Progenitor cell of endocrine pancreas (in vitro differentiated cells): ENCODE measurements around the gene GRIK1. TPM values are rescaled to one million over a fixed set of nuclear protein-coding genes. Genes with fewer than 3 reads are reported as not detected.

Source experiments
- DNase-seq: peaks from one replicate; pipeline ENCODE4 v3.0.0; 2021; ENCODE audit warnings: low spot score; ENCODE audit not compliant: unreplicated experiment
- H3K27ac Mint-ChIP-seq: 2 replicates; pipeline ENCODE4 v1.8.0; 2021; ENCODE audit warnings: mild to moderate bottlenecking, moderate library complexity, mixed read lengths
- H3K27me3 Mint-ChIP-seq: 2 replicates; pipeline ENCODE4 v1.8.0; 2021; ENCODE audit warnings: mixed read lengths
- H3K36me3 Mint-ChIP-seq: 2 replicates; pipeline ENCODE4 v1.8.0; 2022; ENCODE audit warnings: mixed read lengths; ENCODE audit not compliant: insufficient read depth
- H3K4me1 Mint-ChIP-seq: 2 replicates; pipeline ENCODE4 v1.8.0; 2021; ENCODE audit warnings: low read depth, mixed read lengths
- H3K4me3 Mint-ChIP-seq: 2 replicates; pipeline ENCODE4 v1.8.0; 2021; ENCODE audit warnings: low read depth, mild to moderate bottlenecking, moderate library complexity, mixed read lengths
- H3K9me3 Mint-ChIP-seq: 2 replicates; pipeline ENCODE4 v1.8.0; 2021; ENCODE audit warnings: low read depth, mixed read lengths
- total RNA-seq: library from RNA; stranded (reverse); gene quantifications from 2 replicates; pipeline ENCODE4 v1.2.1, GENCODE V29; 2021
- TF ChIP-seq, protein P1 (sequence below): fragments of 200-600 bp; sonication (generic); IDR thresholded peaks from one replicate; pipeline ENCODE4 v1.5.0; 2021; ENCODE audit warnings: antibody characterized with exemption, mild to moderate bottlenecking; ENCODE audit not compliant: unreplicated experiment

The GRIK1 gene
- total RNA-seq, 1 donor from 2014 or later, result 0.26 TPM

DNA sequence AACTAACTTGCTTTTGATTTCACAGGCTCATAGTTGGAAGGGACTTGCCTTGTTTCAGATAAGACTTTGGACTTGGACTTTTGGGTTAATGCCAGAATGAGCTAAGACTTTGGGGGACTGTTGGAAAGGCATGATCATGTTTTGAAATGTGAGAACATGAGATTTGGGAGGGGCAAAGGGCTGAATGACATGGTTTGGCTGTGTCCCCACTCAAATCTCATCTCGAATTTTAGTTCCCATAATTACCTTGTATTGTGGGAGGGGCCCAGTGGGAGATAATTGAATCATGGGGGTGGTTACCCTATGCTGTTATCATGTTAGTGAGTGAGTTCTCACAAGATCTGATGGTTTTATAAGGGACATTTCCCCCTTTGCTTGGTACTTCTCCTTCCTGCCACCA is 222.1 kb downstream of the GRIK1 start:
- Mint-ChIP-seq H3K27me3 (peaks cover 6% of the 10 kb centered on the region), H3K4me3 (no peak overlapping the region), H3K36me3 (no peaks in the 10 kb centered on the region), H3K9me3 (peaks cover 7% of the 10 kb centered on the region), H3K4me1 (peaks cover 8% of the 10 kb centered on the region), H3K27ac (no peak overlapping the region)
- TF ChIP-seq, protein P1, sequence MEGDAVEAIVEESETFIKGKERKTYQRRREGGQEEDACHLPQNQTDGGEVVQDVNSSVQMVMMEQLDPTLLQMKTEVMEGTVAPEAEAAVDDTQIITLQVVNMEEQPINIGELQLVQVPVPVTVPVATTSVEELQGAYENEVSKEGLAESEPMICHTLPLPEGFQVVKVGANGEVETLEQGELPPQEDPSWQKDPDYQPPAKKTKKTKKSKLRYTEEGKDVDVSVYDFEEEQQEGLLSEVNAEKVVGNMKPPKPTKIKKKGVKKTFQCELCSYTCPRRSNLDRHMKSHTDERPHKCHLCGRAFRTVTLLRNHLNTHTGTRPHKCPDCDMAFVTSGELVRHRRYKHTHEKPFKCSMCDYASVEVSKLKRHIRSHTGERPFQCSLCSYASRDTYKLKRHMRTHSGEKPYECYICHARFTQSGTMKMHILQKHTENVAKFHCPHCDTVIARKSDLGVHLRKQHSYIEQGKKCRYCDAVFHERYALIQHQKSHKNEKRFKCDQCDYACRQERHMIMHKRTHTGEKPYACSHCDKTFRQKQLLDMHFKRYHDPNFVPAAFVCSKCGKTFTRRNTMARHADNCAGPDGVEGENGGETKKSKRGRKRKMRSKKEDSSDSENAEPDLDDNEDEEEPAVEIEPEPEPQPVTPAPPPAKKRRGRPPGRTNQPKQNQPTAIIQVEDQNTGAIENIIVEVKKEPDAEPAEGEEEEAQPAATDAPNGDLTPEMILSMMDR, result no peak
- no peak for DNase-seq

DNA sequence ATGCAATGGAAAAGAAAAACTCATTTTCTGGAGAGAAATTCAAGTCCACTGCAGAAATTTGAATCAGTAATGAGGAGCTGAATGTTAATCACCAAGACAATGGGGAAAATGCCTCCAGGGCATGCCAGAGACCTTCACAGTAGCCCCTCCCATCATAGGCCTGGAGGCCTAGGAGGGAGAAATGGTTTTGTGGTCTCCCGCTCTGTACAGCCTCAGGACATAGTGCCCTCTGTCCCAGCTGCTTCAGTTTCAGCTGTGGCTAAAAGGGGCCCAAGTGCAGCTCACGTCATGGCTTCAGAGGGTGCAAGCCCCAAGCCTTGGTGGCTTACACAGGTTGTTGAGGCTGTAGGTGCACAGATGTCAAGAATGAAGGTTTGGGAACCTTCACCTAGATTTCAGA is 223.0 kb downstream of the GRIK1 start:
- no peaks in the 10 kb centered on the region for H3K36me3 Mint-ChIP-seq
- peaks cover 7% of the 10 kb centered on the region for H3K9me3 Mint-ChIP-seq
- H3K4me3 Mint-ChIP-seq, result no peak overlapping the region
- TF ChIP-seq, protein P1, result no peak
- no peak for DNase-seq
- peaks cover 8% of the 10 kb centered on the region for H3K4me1 Mint-ChIP-seq
- H3K27ac Mint-ChIP-seq, result no peak overlapping the region
- peaks cover 6% of the 10 kb centered on the region for H3K27me3 Mint-ChIP-seq

DNA sequence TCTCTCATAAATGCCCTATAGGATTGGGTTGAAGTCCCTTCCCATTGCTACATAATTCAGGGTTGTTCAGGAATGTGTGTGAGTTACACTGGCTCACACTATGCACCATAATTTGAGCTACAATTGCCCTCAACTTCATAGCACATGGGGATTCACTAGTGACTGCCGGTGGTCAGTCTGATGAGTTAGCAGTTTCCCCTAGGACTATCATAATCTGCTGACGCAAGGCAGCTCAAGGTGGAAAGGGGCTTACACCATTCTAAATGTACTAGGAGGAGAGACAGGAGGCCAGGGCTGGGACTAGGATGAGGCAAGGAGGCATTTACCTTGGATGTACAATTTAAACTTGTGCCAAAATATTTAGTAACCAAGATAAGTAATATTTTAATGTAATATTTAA is 224.7 kb downstream of the GRIK1 start:
- Mint-ChIP-seq H3K9me3 (peaks cover 7% of the 10 kb centered on the region), H3K36me3 (no peaks in the 10 kb centered on the region), H3K27me3 (no peaks in the 10 kb centered on the region), H3K27ac (no peak overlapping the region), H3K4me1 (peaks cover 3% of the 10 kb centered on the region), H3K4me3 (no peak overlapping the region)
- TF ChIP-seq, protein P1, result no peak
- no peak for DNase-seq

DNA sequence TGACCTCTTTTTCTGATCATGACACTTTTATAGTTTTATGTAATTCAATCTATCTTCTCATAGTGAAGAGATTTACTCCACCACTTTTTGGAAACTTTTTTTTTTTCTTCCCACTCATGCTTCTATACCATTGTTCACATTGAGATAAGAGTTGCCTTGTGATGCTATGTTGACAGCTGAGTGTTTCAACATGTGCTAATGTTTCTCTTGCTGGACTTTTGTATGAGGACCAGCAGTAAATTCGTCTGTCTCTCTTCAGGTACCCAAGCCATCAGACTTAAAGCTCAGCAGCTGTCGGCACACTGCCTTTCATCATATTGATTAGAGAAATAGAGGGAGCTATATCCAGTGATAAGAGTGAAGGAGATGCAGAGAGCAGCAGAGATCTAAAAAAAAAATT is 227.0 kb downstream of the GRIK1 start:
- no peaks in the 10 kb centered on the region for H3K27me3 Mint-ChIP-seq
- no peak overlapping the region for H3K4me3 Mint-ChIP-seq
- TF ChIP-seq, protein P1, result no peak
- DNase-seq, result no peak
- H3K27ac Mint-ChIP-seq, result no peak overlapping the region
- no peaks in the 10 kb centered on the region for H3K36me3 Mint-ChIP-seq
- H3K9me3 Mint-ChIP-seq, result peaks cover 7% of the 10 kb centered on the region
- H3K4me1 Mint-ChIP-seq, result peaks cover 3% of the 10 kb centered on the region

DNA sequence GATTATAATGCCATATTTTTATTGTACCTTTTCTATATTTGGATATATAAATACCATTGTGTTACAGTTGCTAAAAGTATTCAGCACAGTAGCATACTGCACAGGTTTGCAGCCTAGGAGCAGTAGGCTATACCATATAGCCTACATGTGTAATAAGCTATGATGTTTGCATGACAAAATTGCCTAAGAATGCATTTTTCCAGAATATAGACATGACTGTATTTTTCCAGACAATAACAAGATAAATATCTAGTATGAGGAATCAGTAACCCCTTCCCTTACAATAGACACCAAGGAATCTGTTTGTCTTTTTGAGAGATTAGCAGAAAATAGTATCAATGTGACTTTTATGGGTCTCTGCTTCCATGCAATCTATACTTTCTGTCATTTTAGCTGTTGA is 228.6 kb downstream of the GRIK1 start:
- H3K4me3 Mint-ChIP-seq, result no peak overlapping the region
- no peaks in the 10 kb centered on the region for H3K27me3 Mint-ChIP-seq
- no peak for DNase-seq

More for the DNA sequence above, 228.6 kb downstream of the GRIK1 start:
- TF ChIP-seq, protein P1, result no peak
- H3K4me1 Mint-ChIP-seq, result peaks cover 3% of the 10 kb centered on the region
- no peaks in the 10 kb centered on the region for H3K36me3 Mint-ChIP-seq
- no peak overlapping the region for H3K27ac Mint-ChIP-seq
- H3K9me3 Mint-ChIP-seq, result peaks cover 7% of the 10 kb centered on the region
